Posterior cingulate gyrus (tissue), 11 donors: ENCODE data around the gene IQGAP1.

Experiments
- DNase-seq, 10 donors: peaks; one replicate each; pipeline versions ENCODE4 v3.0.0 to v3.0.0-alpha.2; 2020 to 2021; ENCODE audit warnings: mixed read lengths in 3 of 10
- intact Hi-C: fragments of 100-400 bp; cut with DNase I; formaldehyde crosslinking; loops from one replicate; pipeline ENCODE4 v1.15.1; 2023

Gene IQGAP1

GRCh38 chr15:90425726-90426346, 37.8 kb downstream of the IQGAP1 start:
- peak in 2 of 10 donors; percentile 26 to 68 for DNase-seq
- intact Hi-C loops = no loop called here

DNA sequence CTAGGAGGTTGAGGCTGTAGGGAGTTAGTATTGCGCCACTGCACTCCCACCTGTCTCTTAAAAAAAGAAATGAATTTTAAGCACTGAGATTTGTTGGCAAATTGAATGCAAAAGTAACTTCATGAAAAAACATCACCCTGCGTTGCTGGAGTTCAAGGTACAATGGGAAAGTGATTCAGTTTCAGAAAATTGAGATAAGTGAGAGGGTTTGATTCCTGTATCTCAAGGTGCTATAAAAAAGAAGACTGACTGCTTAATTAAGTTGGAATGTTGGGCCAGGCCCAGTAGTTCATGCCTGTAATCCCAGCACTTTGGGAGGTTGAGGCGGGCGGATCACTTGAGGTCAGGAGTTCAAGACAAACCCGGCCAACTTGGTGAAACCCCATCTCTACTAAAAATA, 39.1 kb downstream of the IQGAP1 start:
- intact Hi-C loops = no loop called here
- DNase-seq = no peak

GRCh38 chr15:90432253-90432652, 44.2 kb downstream of the IQGAP1 start:
- intact Hi-C loops = no loop called here

DNA sequence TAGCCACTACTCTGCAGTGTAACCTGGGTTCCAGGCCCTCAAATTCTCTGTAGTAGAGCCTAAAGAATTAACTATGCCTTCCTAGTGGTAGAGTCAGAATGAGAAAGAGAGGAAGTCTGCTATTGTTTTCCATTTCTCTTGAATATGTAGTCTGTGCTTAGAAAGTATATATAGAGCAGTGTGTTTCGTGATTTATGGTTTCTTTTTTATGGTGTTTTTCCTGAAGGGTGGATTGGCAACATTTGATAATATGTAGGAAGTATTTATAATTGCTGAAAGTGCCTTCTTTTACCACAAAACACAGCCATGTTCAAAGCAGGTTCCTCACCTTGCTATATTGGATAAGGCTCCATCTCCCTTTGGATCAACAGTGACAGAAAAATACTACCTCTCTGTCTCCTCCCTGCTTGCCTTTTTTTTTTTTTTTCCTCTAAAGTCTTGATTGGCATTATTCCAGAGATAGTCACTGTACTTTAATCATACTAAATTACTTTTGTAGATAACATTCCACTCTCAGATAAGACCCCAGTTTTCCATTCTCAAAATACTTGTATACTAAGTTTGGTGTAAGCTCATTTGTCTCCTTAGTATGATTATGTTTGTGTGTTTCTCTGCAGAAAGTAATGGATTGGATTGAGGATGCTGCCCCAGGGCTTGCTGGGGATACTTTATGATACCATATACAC, 47.8 kb downstream of the IQGAP1 start:
- intact Hi-C loops = no loop called here
- no peak for DNase-seq

More at GRCh38 chr15:90432253-90432652, 44.2 kb downstream of the IQGAP1 start:
- no peak for DNase-seq

DNA sequence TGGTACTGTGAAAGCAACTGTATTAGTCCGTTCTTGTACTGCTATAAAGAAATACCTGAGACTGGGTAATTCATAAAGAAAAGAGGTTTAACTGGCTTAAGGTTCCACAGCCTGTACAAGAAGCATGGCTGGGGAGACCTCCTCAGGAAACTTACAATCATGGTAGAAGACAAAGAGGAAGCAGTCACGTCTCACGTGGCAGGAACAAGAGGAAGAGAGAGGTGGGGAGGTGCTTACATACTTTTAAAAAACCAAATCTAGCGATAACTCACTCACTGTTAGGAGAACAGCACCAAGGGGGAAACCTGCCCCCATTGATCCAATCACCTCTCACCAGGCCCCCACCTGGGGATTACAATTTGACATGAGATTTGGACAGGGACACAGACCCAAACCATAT, 48.9 kb downstream of the IQGAP1 start:
- DNase-seq = no peak
- intact Hi-C loops = no loop called here

DNA sequence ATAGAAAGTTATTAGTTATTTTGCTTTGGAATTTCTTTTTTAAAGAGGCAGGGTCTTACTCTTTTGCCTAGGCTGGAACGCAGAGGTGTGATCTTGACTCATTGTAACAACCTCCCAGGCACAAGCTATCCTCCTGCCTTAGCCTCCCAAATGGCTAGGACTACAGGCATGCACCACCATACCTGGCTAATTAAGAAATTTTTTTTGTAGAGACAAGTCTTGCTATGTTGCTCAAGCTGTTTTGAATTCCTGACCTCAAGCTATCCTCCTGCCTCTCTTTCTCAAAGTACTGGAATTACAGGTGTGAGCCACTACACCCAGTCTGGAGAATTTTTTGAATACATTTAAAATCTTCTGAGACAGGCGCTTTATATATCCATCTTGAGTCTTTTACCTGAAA, 49.5 kb downstream of the IQGAP1 start:
- intact Hi-C loops = no loop called here
- DNase-seq = no peak

- intact Hi-C loops = no loop called here
- no peak for DNase-seq
Observed at GRCh38 chr15:90439946-90440345, 51.9 kb downstream of the IQGAP1 start.

DNA sequence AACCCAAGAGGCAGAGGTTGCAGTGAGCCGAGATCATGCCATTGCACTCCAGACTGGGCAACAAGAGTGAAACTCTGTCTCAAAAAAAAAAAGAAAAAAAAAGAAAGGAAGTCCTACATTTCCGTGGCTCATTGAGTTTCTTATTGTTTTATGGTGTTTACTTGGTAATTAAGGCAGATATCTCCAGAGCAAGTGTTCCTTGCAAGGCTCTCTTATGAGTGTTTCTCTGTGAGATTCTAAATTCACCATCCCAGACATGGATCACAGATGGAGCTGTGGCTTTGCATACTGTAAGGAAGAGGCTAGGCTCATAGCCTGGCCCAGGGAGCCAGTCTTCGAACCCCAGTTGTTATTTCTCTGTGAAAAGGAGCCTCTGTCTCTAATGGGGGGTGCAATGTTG, 53.0 kb downstream of the IQGAP1 start:
- intact Hi-C loops = no loop called here

GRCh38 chr15:90442423-90442822, 54.4 kb downstream of the IQGAP1 start:
- intact Hi-C loops = no loop called here
- no peak for DNase-seq

More for the DNA sequence above, 53.0 kb downstream of the IQGAP1 start:
- no peak for DNase-seq

- intact Hi-C loops = no loop called here
- DNase-seq = no peak
Observed at GRCh38 chr15:90449206-90449735, 61.2 kb downstream of the IQGAP1 start.

GRCh38 chr15:90451053-90451850, 63.2 kb downstream of the IQGAP1 start:
- intact Hi-C loops = no loop called here
- DNase-seq = no peak

GRCh38 chr15:90456236-90456635, 68.2 kb downstream of the IQGAP1 start:
- DNase-seq = no peak
- intact Hi-C loops = no loop called here

GRCh38 chr15:90458061-90458460, 70.0 kb downstream of the IQGAP1 start:
- intact Hi-C loops = loop anchor here (2.0 kb wide), 1 partner anchor 71 kb away; no protein-coding TSS in a partner anchor
- DNase-seq = no peak

DNA sequence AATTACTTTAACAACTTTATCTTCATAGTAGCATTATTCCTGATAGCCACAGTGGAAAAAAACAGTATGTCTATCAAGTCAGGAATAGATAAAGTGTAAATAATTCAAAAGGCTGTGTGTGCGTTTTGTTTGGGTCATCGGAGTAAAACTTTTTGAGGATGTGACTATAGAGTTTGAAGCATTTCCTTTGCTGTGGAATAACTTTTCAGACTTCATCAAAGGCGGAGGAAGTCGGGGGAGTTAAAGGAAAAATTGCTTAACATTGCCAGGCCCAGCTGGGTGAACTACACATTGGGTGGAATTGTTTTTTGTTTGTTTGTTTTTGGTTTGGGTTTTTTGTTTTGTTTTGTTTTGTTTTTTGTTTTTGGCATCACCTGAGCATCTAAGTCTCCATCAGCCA, 71.3 kb downstream of the IQGAP1 start:
- intact Hi-C loops = loop anchor here (2.0 kb wide), 1 partner anchor 73 kb away; no protein-coding TSS in a partner anchor
- no peak for DNase-seq

DNA sequence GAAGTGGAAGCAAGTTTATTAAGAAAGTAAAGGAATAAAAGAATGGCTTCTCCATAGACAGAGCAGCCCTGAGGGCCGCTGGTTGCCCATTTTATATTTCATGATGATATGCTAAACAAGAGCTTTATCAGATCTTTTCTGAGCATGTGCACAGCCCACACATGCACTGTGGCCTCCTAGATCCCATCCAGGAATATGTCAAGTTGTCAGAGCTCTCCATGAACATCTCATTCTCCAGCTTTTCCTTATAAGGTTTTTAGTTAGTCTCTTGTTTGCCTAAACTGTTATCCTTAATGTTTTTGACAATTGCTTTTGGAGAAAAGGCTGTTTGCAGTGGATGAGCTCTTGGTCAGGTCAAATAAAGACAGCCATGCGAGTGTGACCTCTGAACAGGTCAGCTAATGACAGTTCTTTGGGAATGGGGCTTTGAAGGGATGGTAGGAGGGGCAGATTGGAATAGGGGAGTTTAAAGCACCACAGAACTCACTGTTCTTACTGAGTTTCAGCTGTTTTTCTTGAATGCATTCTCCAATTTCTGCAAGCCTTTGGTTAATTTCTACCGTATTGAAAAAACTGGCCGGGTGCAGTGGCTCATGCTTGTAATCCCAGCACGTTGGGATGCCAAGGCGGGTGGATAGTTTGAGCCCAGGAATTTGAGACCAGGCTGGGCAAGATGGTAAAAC, 72.2 kb downstream of the IQGAP1 start:
- DNase-seq = no peak
- intact Hi-C loops = no loop called here

DNA sequence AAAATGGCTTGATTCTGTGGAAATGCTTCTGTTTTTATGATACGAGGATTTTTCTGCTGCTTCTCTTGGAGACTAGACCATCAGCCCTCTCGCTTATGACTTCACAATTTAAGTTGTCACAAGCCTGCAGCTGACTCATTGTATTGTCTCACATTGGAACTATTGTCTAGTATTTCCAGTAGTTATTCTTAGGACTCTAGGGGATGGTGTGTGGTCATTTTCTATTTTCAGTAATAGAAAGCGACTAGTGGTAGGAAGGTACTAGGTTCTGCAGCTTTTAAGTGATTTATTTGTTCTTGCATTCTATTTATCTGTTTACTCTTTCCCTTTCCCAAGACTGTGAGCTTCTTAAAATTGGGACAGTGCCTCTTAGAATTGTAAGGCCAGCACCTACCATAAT, 75.3 kb downstream of the IQGAP1 start:
- intact Hi-C loops = no loop called here
- peak in 2 of 10 donors; percentile 26 to 41 for DNase-seq

- intact Hi-C loops = no loop called here
- no peak for DNase-seq
Observed at GRCh38 chr15:90465140-90465929, 77.3 kb downstream of the IQGAP1 start.

- intact Hi-C loops = no loop called here
- no peak for DNase-seq
Observed at GRCh38 chr15:90465930-90466567, 78.0 kb downstream of the IQGAP1 start.

DNA sequence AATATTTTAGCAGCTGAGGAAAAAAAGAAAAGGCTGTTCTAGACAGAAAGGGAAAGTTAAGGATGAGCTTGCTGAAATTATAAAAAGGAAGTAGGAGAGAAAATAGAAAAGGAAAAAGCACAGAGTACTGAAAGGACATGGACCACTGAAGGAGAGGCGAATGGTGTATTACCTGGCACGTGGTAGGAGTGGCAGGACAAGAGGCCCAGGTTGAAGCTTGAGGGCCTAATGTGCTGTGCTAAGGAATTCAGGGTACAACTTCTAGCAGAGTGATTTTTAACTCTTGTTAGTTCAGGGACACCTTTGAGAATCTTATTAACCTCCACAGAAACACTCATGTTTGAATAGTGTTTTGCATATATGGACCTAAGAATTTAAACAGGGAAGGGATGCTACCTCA, 81.7 kb downstream of the IQGAP1 start:
- intact Hi-C loops = no loop called here
- no peak for DNase-seq
